Right hindlimb (tissue), 1 donor: ENCODE data around the gene SLC36A4.
"Not testable (repeated sequence)": the region's sequence is repeated elsewhere in the genome, so short reads cannot be mapped to it uniquely, and the experiment has no call there.

ENCODE experiments used
- DNase-seq: peaks from one replicate; pipeline ENCODE4 v3.0.0-alpha.2; 2018

The SLC36A4 gene

GRCh38 chr11:93193731-93194130 lies 4.1 kb downstream of the SLC36A4 start:
- DNase-seq = no peak

- no peak for DNase-seq
Measured at GRCh38 chr11:93192163-93192562, 5.6 kb downstream of the SLC36A4 start.

- DNase-seq = no peak
Measured at GRCh38 chr11:93189462-93189861, 8.3 kb downstream of the SLC36A4 start.

- no peak for DNase-seq
Measured at GRCh38 chr11:93188726-93189125, 9.1 kb downstream of the SLC36A4 start.

- DNase-seq = no peak
Measured at GRCh38 chr11:93187290-93187689, 10.5 kb downstream of the SLC36A4 start.

GRCh38 chr11:93177891-93178290 lies 19.9 kb downstream of the SLC36A4 start:
- DNase-seq = not testable (repeated sequence)

GRCh38 chr11:93169950-93170561 lies 27.7 kb downstream of the SLC36A4 start:
- DNase-seq = no peak

GRCh38 chr11:93169143-93169542 lies 28.6 kb downstream of the SLC36A4 start:
- no peak for DNase-seq

GRCh38 chr11:93166862-93167261 lies 30.9 kb downstream of the SLC36A4 start:
- no peak for DNase-seq

- no peak for DNase-seq
Measured at GRCh38 chr11:93166194-93166593, 31.6 kb downstream of the SLC36A4 start.

GRCh38 chr11:93160808-93161207 lies 37.0 kb downstream of the SLC36A4 start:
- DNase-seq = no peak

GRCh38 chr11:93160156-93160555 lies 37.6 kb downstream of the SLC36A4 start:
- no peak for DNase-seq

- DNase-seq = no peak
Measured at GRCh38 chr11:93159721-93160120, 38.1 kb downstream of the SLC36A4 start.

GRCh38 chr11:93155738-93156137 lies 42.1 kb downstream of the SLC36A4 start:
- DNase-seq = no peak

GRCh38 chr11:93145390-93145915 lies 52.3 kb downstream of the SLC36A4 start:
- no peak for DNase-seq

GRCh38 chr11:93143800-93144199 lies 54.0 kb downstream of the SLC36A4 start:
- DNase-seq = no peak

- no peak for DNase-seq
Measured at GRCh38 chr11:93143186-93143585, 54.6 kb downstream of the SLC36A4 start.

- DNase-seq = no peak
Measured at GRCh38 chr11:93133488-93134109, 64.2 kb downstream of the SLC36A4 start.

- no peak for DNase-seq
Measured at GRCh38 chr11:93132836-93133235, 65.0 kb downstream of the SLC36A4 start.

- no peak for DNase-seq
Measured at GRCh38 chr11:93131709-93132108, 66.1 kb downstream of the SLC36A4 start.

- no peak for DNase-seq
Measured at GRCh38 chr11:93128574-93128973, 69.2 kb downstream of the SLC36A4 start.

- peak; percentile 39 for DNase-seq
Measured at GRCh38 chr11:93123351-93123898, 74.4 kb downstream of the SLC36A4 start.

- DNase-seq = no peak
Measured at GRCh38 chr11:93122535-93123235, 75.1 kb downstream of the SLC36A4 start.

- no peak for DNase-seq
Measured at GRCh38 chr11:93118276-93118675, 79.5 kb downstream of the SLC36A4 start.
